Gastroesophageal sphincter (tissue), 3 donors: ENCODE results near the gene PRKN.

Experiments
- CTCF ChIP-seq, 4 experiments: fragments of 200-600 bp in 2 of 4; fragments of 450-650 bp in 2 of 4; sonication (generic) in 1 of 4; IDR thresholded peaks; one replicate each; pipeline ENCODE4 v1.5.1; 2017 to 2019; ENCODE audit warnings: antibody characterized with exemption in 4 of 4, mild to moderate bottlenecking in 2 of 4, moderate library complexity in 2 of 4
- EP300 ChIP-seq: sonication (generic); formaldehyde crosslinking; IDR thresholded peaks from one replicate; pipeline ENCODE4 v1.6.1; 2017; ENCODE audit warnings: antibody characterized with exemption, mild to moderate bottlenecking
- POLR2A ChIP-seq, 2 donors: fragments of 450-650 bp; IDR thresholded peaks; one replicate each; pipeline ENCODE4 v1.6.1; 2017; ENCODE audit warnings: antibody characterized with exemption in 2 of 2, mild to moderate bottlenecking in 2 of 2, moderate library complexity in 1 of 2
- POLR2AphosphoS5 ChIP-seq: sonication (generic); formaldehyde crosslinking; IDR thresholded peaks from one replicate; pipeline ENCODE4 v1.6.1; 2017; ENCODE audit warnings: antibody characterized with exemption

DNA sequence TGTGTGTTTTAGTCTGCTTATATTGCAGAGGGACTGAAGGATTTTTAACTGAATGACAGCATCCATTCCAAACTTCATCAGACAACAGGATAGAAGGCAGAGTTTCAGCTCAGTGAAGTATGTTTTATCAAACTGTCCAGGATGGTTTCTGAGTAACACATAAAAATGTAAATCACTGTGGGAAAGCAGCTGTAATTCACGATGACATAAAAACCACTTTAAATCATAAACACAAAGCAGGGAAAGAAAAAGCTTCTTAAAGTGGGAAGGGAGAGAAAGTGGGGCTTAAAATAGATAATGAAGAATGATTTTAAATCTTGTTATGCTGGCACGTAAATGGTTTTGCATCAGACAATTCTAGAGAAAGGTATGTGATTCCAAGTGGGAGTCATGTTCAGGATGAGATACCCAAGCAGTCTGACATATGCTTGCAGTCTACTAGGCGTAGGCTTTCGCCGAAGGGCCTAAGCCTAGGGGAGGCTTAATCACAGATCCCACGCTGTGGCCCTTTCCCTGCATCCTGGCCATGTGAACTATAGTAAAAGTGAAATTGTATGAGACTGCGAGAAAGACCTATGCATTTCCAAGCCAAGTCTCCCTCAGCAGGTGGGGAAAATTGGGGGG, 610.6 kb downstream of the PRKN start:
- no peak for TF ChIP-seq CTCF (IDR thresholded peaks at IDR 0.05)
- TF ChIP-seq POLR2AphosphoS5 = no peak
- TF ChIP-seq POLR2A (IDR thresholded peaks at IDR 0.05) = no peak
- TF ChIP-seq EP300 = no peak
